Effector memory CD4-positive, alpha-beta T cell (primary cell): ENCODE measurements around the gene PDK1.
A peak's percentile ranks its signal among the peaks of the same experiment; 100 is the strongest.

Experiments
- DNase-seq, 3 donors: peaks; one replicate each; pipeline ENCODE4 v3.0.0-alpha.2; 2020
- H3K27ac ChIP-seq: 2 replicates; pipeline ENCODE4 v1.7.0; 2013; ENCODE audit warnings: mild to moderate bottlenecking, low read length, moderate library complexity; ENCODE audit not compliant: insufficient read depth, poor library complexity, severe bottlenecking
- H3K27me3 ChIP-seq: replicated peaks from 2 replicates; pipeline ENCODE4 v1.7.0; 2013; ENCODE audit warnings: mild to moderate bottlenecking, low read length; ENCODE audit not compliant: insufficient read depth, control insufficient read depth, poor library complexity, severe bottlenecking
- H3K36me3 ChIP-seq: 2 replicates; pipeline ENCODE4 v1.7.0; 2013; ENCODE audit warnings: mild to moderate bottlenecking, low read length, moderate library complexity; ENCODE audit not compliant: control insufficient read depth, insufficient read depth
- H3K4me1 ChIP-seq: 2 replicates; pipeline ENCODE4 v1.7.0; 2013; ENCODE audit warnings: low read length, mild to moderate bottlenecking; ENCODE audit not compliant: control insufficient read depth, insufficient read depth, poor library complexity, severe bottlenecking
- H3K4me3 ChIP-seq: 2 replicates; pipeline ENCODE4 v1.7.0; 2013; ENCODE audit warnings: low read length, low read depth, mild to moderate bottlenecking; ENCODE audit not compliant: insufficient read depth, poor library complexity, severe bottlenecking
- H3K9me3 ChIP-seq: 2 replicates; pipeline ENCODE4 v1.7.0; 2013; ENCODE audit warnings: mild to moderate bottlenecking, low read length, moderate library complexity; ENCODE audit not compliant: control insufficient read depth
- total RNA-seq, 3 donors: gene quantifications; one replicate each; lab custom pipeline; 2026; lab: John Stamatoyannopoulos, UW

The PDK1 gene
- total RNA-seq: 31.3 to 50.7 (median 32.2) reads per million in 3 donors

DNA sequence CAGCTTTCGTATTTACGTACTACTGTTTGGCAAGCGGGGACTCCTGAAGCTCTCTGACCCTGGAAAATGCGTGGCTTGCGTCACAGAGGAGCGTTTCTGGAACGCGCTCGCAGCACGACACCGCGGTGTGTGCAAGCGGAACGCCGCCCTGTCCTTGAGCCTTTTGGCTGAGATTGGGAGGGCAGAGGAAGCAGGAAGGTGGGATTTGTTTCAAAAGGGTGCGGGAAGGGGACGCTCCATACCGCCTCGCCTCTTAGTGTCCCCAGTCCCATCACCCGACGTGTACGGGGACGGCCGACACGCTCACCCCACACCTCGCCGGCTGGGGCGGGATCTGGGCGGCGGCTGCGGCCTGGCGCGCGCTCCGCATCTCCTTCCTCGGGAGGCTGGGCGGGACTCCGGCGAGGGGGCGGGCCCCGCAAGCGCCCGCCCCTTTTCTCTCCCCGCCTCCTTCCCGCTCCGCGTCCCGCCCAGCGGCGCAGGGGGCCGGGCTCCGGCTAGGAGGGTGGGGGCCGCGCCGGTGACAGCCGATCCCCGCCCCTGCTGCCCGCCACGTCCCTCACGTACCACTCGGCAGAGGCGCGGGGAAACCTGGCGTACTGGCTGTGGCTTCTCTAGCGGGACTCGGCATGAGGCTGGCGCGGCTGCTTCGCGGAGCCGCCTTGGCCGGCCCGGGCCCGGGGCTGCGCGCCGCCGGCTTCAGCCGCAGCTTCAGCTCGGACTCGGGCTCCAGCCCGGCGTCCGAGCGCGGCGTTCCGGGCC, at the start of gene PDK1:
Gene PDK1 (plus strand): TSS at position 569 of the 762 bp plus-strand sequence. CDS start 61 bp downstream, at position 630.
- Histone ChIP-seq H3K4me1 (peaks cover 11% of the 10 kb centered on the region), H3K27ac (peak within 1 kb of the TSS; percentile 79), H3K9me3 (no peaks in the 10 kb centered on the region), H3K36me3 (no peaks in the 10 kb centered on the region), H3K27me3 (no peaks in the 10 kb centered on the region), H3K4me3 (peak within 1 kb of the TSS; percentile 97)
- DNase-seq: peak; percentile 85 to 87 (median 86)

- Histone ChIP-seq H3K27me3 (no peaks in the 10 kb centered on the region), H3K4me1 (no peaks in the 10 kb centered on the region), H3K36me3 (peaks cover 24% of the 10 kb centered on the region)
Measured at GRCh38 chr2:172507199-172507598, 48.7 kb upstream of the PDK1 start.

DNA sequence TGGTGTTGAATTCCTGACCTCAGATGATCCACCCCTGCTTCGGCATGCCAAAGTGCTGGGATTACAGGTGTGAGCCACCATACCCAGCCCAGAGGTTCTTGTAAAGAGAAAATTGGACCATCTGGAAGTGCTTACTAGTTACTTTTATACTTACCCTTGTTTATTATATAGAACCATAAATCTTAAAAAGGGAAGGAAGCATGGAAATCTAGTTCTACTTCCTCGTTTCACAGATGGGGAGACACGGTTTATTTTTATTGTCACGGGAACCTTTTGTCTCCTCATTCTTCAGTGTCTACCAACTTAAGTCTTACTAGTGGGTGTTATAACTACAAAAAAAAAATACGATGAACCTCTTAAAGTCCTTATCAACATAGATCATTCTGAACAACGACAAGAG, 45.8 kb upstream of the PDK1 start:
- no peaks in the 10 kb centered on the region for H3K4me1 ChIP-seq

More at GRCh38 chr2:172507199-172507598, 48.7 kb upstream of the PDK1 start:
- no peak for DNase-seq
- Histone ChIP-seq H3K4me3 (no peak overlapping the region), H3K27ac (no peak overlapping the region), H3K9me3 (peaks cover 4% of the 10 kb centered on the region)

DNA sequence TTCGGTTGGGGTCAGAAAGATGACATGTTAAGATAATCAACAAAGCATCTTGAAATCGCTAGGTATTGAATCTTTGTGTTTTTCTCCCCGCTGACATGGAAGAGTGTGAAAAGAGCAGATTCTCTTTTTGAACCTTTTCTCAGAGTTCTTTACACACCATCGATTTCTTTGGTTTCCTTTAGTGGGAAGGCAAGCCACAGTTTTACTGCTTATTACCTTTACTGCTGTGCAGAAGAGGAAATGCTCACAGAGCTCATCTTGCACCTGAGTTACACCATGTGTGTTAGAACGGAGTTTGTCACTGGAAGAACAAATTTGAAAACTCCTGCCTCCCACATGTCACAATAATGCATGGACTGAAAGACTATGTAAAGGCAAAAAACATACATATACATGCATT, 45.3 kb upstream of the PDK1 start:
- H3K27me3 ChIP-seq: no peaks in the 10 kb centered on the region
- no peak overlapping the region for H3K4me3 ChIP-seq
- no peak for DNase-seq
- H3K27ac ChIP-seq: no peak overlapping the region
- peaks cover 3% of the 10 kb centered on the region for H3K36me3 ChIP-seq
- no peaks in the 10 kb centered on the region for H3K4me1 ChIP-seq
- peaks cover 8% of the 10 kb centered on the region for H3K9me3 ChIP-seq

More for the DNA sequence above, 45.8 kb upstream of the PDK1 start:
- H3K36me3 ChIP-seq: peaks cover 7% of the 10 kb centered on the region
- H3K4me3 ChIP-seq: no peak overlapping the region
- H3K27me3 ChIP-seq: no peaks in the 10 kb centered on the region
- DNase-seq: no peak
- H3K9me3 ChIP-seq: peaks cover 8% of the 10 kb centered on the region
- no peak overlapping the region for H3K27ac ChIP-seq

DNA sequence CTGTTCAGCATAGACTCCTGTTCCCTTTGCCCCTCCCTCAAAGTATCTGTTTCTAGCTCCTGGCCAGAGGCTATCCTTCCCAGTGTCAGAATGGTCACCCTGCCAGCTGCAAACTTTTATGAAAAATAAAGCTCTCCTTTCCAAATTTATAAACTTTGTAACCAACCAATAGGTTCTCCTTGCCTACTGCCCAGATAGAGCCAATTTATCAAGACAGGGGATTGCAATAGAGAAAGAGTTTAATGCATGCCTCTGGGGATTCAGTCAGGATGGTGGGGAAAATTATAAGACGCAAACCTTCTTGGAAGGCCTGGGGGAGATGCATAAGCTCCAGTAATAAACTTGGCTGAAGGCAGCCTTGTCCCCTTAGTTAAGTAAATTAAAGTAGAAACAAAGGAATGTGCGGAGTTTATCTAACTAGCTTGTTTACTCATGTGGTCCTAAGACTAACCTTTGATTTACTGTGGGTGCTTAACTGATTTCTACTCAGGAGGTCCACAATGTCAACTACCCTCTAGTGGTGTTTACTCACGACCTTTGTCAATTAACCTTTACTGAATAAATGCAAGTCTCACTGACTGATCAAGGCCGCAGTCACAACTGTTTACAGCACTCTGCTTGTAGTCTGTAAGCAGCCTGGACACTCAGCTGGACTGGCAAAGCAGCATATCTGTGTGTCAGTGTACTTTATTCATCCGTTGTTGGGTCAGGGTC, 42.9 kb upstream of the PDK1 start:
- Histone ChIP-seq H3K27ac (no peak overlapping the region), H3K36me3 (no peaks in the 10 kb centered on the region)

GRCh38 chr2:172513524-172513900, 42.4 kb upstream of the PDK1 start:
- H3K4me3 ChIP-seq: no peak overlapping the region
- no peaks in the 10 kb centered on the region for H3K4me1 ChIP-seq
- no peak for DNase-seq
- no peak overlapping the region for H3K27ac ChIP-seq
- peaks cover 8% of the 10 kb centered on the region for H3K9me3 ChIP-seq
- H3K36me3 ChIP-seq: no peaks in the 10 kb centered on the region
- no peaks in the 10 kb centered on the region for H3K27me3 ChIP-seq

More for the DNA sequence above, 42.9 kb upstream of the PDK1 start:
- Histone ChIP-seq H3K27me3 (no peaks in the 10 kb centered on the region), H3K4me3 (no peak overlapping the region), H3K4me1 (no peaks in the 10 kb centered on the region), H3K9me3 (peaks cover 8% of the 10 kb centered on the region)
- DNase-seq: no peak

DNA sequence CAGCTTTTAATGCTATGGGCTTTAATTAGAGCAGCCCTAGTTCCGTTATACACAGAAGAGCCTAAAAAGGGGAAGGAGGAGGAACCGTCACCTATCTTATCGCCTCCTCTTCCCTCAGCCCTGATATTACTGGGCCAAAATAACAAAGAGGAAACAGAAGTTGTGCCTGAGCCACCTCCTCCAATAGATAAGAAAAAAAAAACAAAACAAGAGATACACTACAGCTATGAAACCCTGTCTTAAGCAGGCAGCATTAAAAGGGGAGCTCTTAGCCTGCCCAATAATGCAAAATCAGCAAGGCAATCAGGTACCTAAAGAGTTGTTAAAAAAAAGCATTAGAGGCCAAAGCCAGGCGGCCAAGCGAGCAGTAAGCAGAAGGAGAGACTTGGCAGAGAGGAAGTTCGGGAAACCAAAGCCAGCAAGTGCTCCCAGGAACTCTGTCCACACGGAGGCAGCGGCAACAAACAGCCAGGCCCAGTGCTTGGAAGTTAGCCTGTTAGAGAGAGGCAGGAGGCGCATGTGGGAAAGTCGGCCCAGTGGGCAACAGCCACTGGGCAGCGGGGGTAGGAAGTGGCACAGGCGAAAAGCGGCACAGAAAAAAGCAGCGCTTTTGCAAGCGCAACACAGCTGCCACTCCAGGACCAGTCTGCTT, 41.8 kb upstream of the PDK1 start:
- Histone ChIP-seq H3K27ac (no peak overlapping the region), H3K36me3 (no peaks in the 10 kb centered on the region), H3K4me3 (no peak overlapping the region), H3K27me3 (no peaks in the 10 kb centered on the region), H3K9me3 (peaks cover 8% of the 10 kb centered on the region), H3K4me1 (no peaks in the 10 kb centered on the region)
- no peak for DNase-seq

GRCh38 chr2:172516299-172516698, 39.6 kb upstream of the PDK1 start:
- H3K27me3 ChIP-seq: no peaks in the 10 kb centered on the region
- H3K9me3 ChIP-seq: peaks cover 8% of the 10 kb centered on the region
- H3K27ac ChIP-seq: no peak overlapping the region
- no peak for DNase-seq
- H3K4me1 ChIP-seq: no peaks in the 10 kb centered on the region
- no peak overlapping the region for H3K4me3 ChIP-seq
- no peaks in the 10 kb centered on the region for H3K36me3 ChIP-seq

- no peaks in the 10 kb centered on the region for H3K4me1 ChIP-seq
- no peaks in the 10 kb centered on the region for H3K27me3 ChIP-seq
- no peaks in the 10 kb centered on the region for H3K9me3 ChIP-seq
- H3K4me3 ChIP-seq: no peak overlapping the region
- no peak for DNase-seq
- no peaks in the 10 kb centered on the region for H3K36me3 ChIP-seq
- H3K27ac ChIP-seq: no peak overlapping the region
Measured at GRCh38 chr2:172518995-172519394, 36.9 kb upstream of the PDK1 start.

GRCh38 chr2:172525601-172526000, 30.3 kb upstream of the PDK1 start:
- no peak for DNase-seq
- Histone ChIP-seq H3K4me1 (no peaks in the 10 kb centered on the region), H3K4me3 (no peak overlapping the region), H3K27ac (no peak overlapping the region), H3K9me3 (no peaks in the 10 kb centered on the region), H3K27me3 (no peaks in the 10 kb centered on the region), H3K36me3 (no peaks in the 10 kb centered on the region)
